Endothelial cell of umbilical vein (primary cell): ENCODE data around the gene RPS18. TPM values are rescaled to one million over a fixed set of nuclear protein-coding genes. Genes with fewer than 3 reads are reported as not detected.

Experiments used
- BruUV-seq: library from RNA; stranded (reverse); fragments of 400-500 nt; replicated peaks from 2 replicates; lab custom pipeline; 2021; lab: Mats Ljungman, UMichigan
- CTCF ChIA-PET: fragments of 300-600, 350-600 bp; sonication (Branson Sonifier 250); formaldehyde crosslinking; loops from one replicate; lab custom pipeline; 2021; ENCODE audit warnings: antibody characterized with exemption, inconsistent platforms; lab: Charles Lee
- POLR2A ChIA-PET: fragments of 300-600, 350-600 bp; sonication (Branson Sonifier 250); formaldehyde crosslinking; loops from one replicate; lab custom pipeline; 2021; ENCODE audit warnings: antibody characterized with exemption, inconsistent platforms; lab: Charles Lee
- DNase-seq: peaks from one replicate; pipeline ENCODE4 v3.0.0-alpha.2; 2011; ENCODE audit warnings: low read depth, low spot score
- FAIRE-seq: peaks from 2 replicates; lab custom pipeline; 2011; peaks lifted over from hg19 to GRCh38; lab: Jason Lieb, UNC
- H2AFZ ChIP-seq: 2 replicates; pipeline ENCODE4 v1.6.0; 2012; ENCODE audit warnings: low read depth, low read length, control low read depth, inconsistent platforms
- H3K27ac ChIP-seq: 2 replicates; pipeline ENCODE4 v1.5.1; 2011; ENCODE audit warnings: low read depth, mild to moderate bottlenecking, control low read depth, low read length, moderate library complexity; ENCODE audit not compliant: insufficient read depth
- H3K27me3 ChIP-seq, 2 experiments: 2 replicates each; pipeline versions ENCODE4 v1.6.0 to v1.6.1; 2011; ENCODE audit warnings: low read length in 2 of 2, mixed read lengths in 1 of 2; ENCODE audit not compliant: control insufficient read depth in 2 of 2, insufficient read depth in 2 of 2
- H3K36me3 ChIP-seq, 2 experiments: 2 replicates in 1 of 2; 3 replicates in 1 of 2; pipeline ENCODE4 v1.5.1; 2011; ENCODE audit warnings: low read length in 2 of 2, mild to moderate bottlenecking in 1 of 2, moderate library complexity in 1 of 2; ENCODE audit not compliant: control insufficient read depth in 2 of 2, insufficient read depth in 2 of 2; ENCODE audit errors: extremely low read depth in 1 of 2
- H3K4me1 ChIP-seq: 3 replicates; pipeline ENCODE4 v1.5.1; 2011; ENCODE audit warnings: mild to moderate bottlenecking, low read length; ENCODE audit not compliant: control insufficient read depth, insufficient read depth; ENCODE audit errors: extremely low read depth
- H3K4me2 ChIP-seq: 2 replicates; pipeline ENCODE4 v1.6.1; 2011; ENCODE audit warnings: low read length, control low read depth, mixed read lengths; ENCODE audit not compliant: insufficient read depth
- H3K4me3 ChIP-seq, 3 experiments: fragments of 200-600 bp in 1 of 3; sonication (generic), shearing (Covaris generic) in 1 of 3; replicated peaks in 1 of 3; 2 replicates each; pipeline ENCODE4 v1.5.1; 2011 to 2016; ENCODE audit warnings: control low read depth in 3 of 3, low read length in 3 of 3, mild to moderate bottlenecking in 2 of 3, inconsistent platforms in 1 of 3, low read depth in 1 of 3, moderate library complexity in 1 of 3; ENCODE audit not compliant: insufficient read depth in 1 of 3
- H3K79me2 ChIP-seq: 2 replicates; pipeline ENCODE4 v1.6.0; 2012; ENCODE audit warnings: low read length, inconsistent platforms; ENCODE audit not compliant: control insufficient read depth, insufficient read depth
- H3K9ac ChIP-seq: replicated peaks from 2 replicates; pipeline ENCODE3; 2011; ENCODE audit warnings: low read length, control low read depth; ENCODE audit not compliant: insufficient read depth; ENCODE audit errors: extremely low read depth
- H3K9me1 ChIP-seq: replicated peaks from 3 replicates; pipeline ENCODE4 v1.6.0; 2011; ENCODE audit warnings: mild to moderate bottlenecking, low read length; ENCODE audit not compliant: control insufficient read depth, insufficient read depth; ENCODE audit errors: extremely low read depth
- H3K9me3 ChIP-seq: replicated peaks from 2 replicates; pipeline ENCODE4 v1.5.1; 2012; ENCODE audit warnings: low read length, inconsistent platforms; ENCODE audit not compliant: control insufficient read depth, insufficient read depth
- H4K20me1 ChIP-seq: replicated peaks from 2 replicates; pipeline ENCODE3; 2011; ENCODE audit warnings: mild to moderate bottlenecking, low read length; ENCODE audit not compliant: control insufficient read depth, insufficient read depth; ENCODE audit errors: extremely low read depth
- EZH2 ChIP-seq: IDR thresholded peaks from 2 replicates; pipeline ENCODE4 v1.6.1; 2012; ENCODE audit warnings: borderline replicate concordance, low read depth, mild to moderate bottlenecking, moderate library complexity, low read length, inconsistent platforms; ENCODE audit not compliant: severe bottlenecking
- JUN ChIP-seq: IDR thresholded peaks from 2 replicates; pipeline ENCODE4 v1.6.1; 2011; ENCODE audit warnings: borderline replicate concordance, low read depth; ENCODE audit not compliant: insufficient read length, insufficient read depth
- MYC ChIP-seq: IDR thresholded peaks from one replicate; pipeline ENCODE4 v1.6.1; 2011; ENCODE audit warnings: mild to moderate bottlenecking, low read depth, low read length
- POLR2A ChIP-seq: IDR thresholded peaks from 2 replicates; pipeline ENCODE4 v1.6.1; 2012; ENCODE audit warnings: low read depth, mild to moderate bottlenecking, control low read depth, low read length
- POLR2AphosphoS5 ChIP-seq: IDR thresholded peaks from 2 replicates; pipeline ENCODE4 v1.6.1; 2012; ENCODE audit warnings: low read depth, mild to moderate bottlenecking, control low read depth, low read length, moderate library complexity; ENCODE audit not compliant: insufficient read depth
- dilution Hi-C: fragments of 300-500 bp; cut with MboI; formaldehyde crosslinking; loops from one replicate; pipeline ENCODE4 v1.15.0; 2019; ENCODE audit warnings: low sequenced_read_pairs; ENCODE audit not compliant: extremely low pct_ligation_motif_present
- intact Hi-C: fragments of 100-400 bp; cut with micrococcal nuclease; formaldehyde crosslinking; loops from one replicate; pipeline ENCODE4 v1.10.0; 2022
- polyA plus RNA-seq, 4 experiments: library from polyadenylated mRNA; depleted of rRNA in 3 of 4; stranded (reverse) in 3 of 4; unstranded in 1 of 4; fragments of >200 nt; gene quantifications; 2 replicates each; pipeline versions ENCODE4 v1.2.1 to v1.2.3, GENCODE V29; 2011 to 2012; ENCODE audit warnings: missing spikeins in 1 of 4
- total RNA-seq: library from RNA; stranded (reverse); gene quantifications from 2 replicates; pipeline ENCODE4 v1.2.3, GENCODE V29; 2021
- TF ChIP-seq, protein P1 (sequence below): IDR thresholded peaks from 2 replicates; pipeline ENCODE4 v1.6.1; 2011; ENCODE audit not compliant: insufficient read depth, insufficient read length

The RPS18 gene
- total and polyA plus RNA-seq, 2 donors (not counting 3 experiments of a cell fraction or from before 2014, with no cell fraction given): 2,336 to 5,541 TPM

DNA sequence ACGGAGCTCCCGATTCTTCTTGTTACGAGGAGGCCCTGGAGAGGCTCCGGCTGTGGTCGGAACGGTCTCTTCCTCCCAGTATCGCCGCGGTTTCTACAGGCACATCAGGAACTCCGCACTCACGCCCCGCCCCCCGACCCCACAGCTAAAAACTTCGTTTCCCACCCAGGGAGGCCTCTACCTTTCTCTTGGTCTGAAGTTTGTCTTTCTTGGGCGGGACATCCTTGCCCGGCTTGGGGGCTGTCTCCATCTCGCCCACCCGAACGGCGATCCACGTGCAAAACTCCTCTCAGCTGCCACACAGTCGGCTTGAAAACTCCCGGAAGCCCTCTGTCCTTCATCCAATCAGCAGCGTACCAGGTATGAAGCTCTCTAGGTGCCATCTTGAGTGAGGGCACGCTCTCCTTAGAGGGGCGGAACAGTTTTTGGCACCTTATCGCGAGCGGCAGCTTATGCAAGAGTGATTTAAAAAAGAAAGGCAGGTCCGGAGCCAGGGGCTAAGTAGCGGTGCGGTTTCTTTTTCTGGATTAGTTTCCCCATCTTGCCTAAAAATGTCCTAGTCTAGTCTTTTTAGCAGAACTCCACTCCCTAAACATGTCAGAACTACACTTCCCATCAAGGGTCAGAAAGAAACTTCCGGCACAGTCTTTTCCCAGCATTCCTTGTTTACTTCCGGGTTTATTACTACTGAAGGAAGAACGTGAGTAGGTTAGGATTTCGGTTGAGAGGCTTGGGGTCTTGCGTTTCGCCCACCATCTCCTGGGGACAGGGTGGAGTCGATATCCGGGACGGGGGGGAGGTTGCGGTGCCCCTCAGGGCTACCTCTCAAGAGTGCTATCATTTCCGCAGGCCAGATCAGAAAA lies 17.3 kb downstream of the RPS18 start, which contains the start of the genes PFDN6 and WDR46:
PFDN6 (plus strand) TSS at position 681 of the 863 bp plus-strand sequence. CDS start 256 bp downstream, outside the sequence.
WDR46 (minus strand) TSS at position 319 of the 863 bp plus-strand sequence; CDS start at position 250, 69 bp downstream.
- Histone ChIP-seq H3K36me3 (peaks cover 14 to 34% of the 10 kb centered on the region in 2 experiments), H3K4me2 (peak within 1 kb of the TSS; percentile 79), H2AFZ (peak within 1 kb of the TSS; percentile 48), H4K20me1 (no peaks in the 10 kb centered on the region), H3K9me1 (no peaks in the 10 kb centered on the region), H3K27me3 (no peaks in the 10 kb centered on the region), H3K4me3 (peak within 1 kb of the TSS; percentile 59 to 96 (median 88)), H3K9me3 (no peaks in the 10 kb centered on the region), H3K4me1 (peaks cover 13% of the 10 kb centered on the region), H3K79me2 (peaks cover 27% of the 10 kb centered on the region), H3K9ac (peak within 1 kb of the TSS; percentile 65), H3K27ac (peak within 1 kb of the TSS; percentile 16)
- peak; percentile 96 for DNase-seq
- FAIRE-seq: peak; percentile 94
- no TSS peak for BruUV-seq
- ChIA-PET CTCF (interaction anchor here (1.4 to 2.1 kb wide), 6 partner anchors 9 to 29 kb away, joined by 3 to 17 read pairs (median 6); partner anchors contain the start of genes B3GALT4, RGL2 and ZBTB22), POLR2A (interaction anchor here (0.7 to 1.7 kb wide), 5 partner anchors 9 to 121 kb away, joined by 4 to 9 read pairs (median 5); partner anchors contain the start of genes B3GALT4, RPS18 and VPS52)
- peak; percentile 51 for TF ChIP-seq POLR2AphosphoS5
- TF ChIP-seq, protein P1, sequence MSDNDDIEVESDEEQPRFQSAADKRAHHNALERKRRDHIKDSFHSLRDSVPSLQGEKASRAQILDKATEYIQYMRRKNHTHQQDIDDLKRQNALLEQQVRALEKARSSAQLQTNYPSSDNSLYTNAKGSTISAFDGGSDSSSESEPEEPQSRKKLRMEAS: peak; percentile 69
- TF ChIP-seq EZH2: no peak
- TF ChIP-seq JUN: no peak
- no peak for TF ChIP-seq MYC
- peak; percentile 81 for TF ChIP-seq POLR2A
- intact Hi-C loops (loop anchor here (1.0 kb wide), 2 partner anchors 10 to 18 kb away; partner anchors contain the start of gene VPS52), dilution Hi-C loops (no loop called here)
